OCI-LY1 (cell line): Measurements from ENCODE around the gene SMIM10.

ENCODE experiments used
- H2AFZ ChIP-seq: fragments of 200-600 bp; sonication (generic), shearing (Covaris generic); 2 replicates; pipeline ENCODE4 v1.6.0; 2014; ENCODE audit warnings: antibody characterized with exemption, mild to moderate bottlenecking, low read length
- H3F3A ChIP-seq: fragments of 200-600 bp; sonication (generic), shearing (Covaris generic); 2 replicates; pipeline ENCODE4 v1.6.0; 2014; ENCODE audit warnings: mild to moderate bottlenecking, antibody characterized with exemption, low read length, moderate library complexity; ENCODE audit not compliant: insufficient read depth
- H3K27ac ChIP-seq: fragments of 200-600 bp; sonication (generic); 2 replicates; pipeline ENCODE4 v1.5.1; 2014; ENCODE audit warnings: low read length, mixed run types, mild to moderate bottlenecking, low read depth; ENCODE audit not compliant: poor library complexity, severe bottlenecking
- H3K27me3 ChIP-seq: fragments of 200-600 bp; sonication (generic); 2 replicates; pipeline ENCODE4 v1.6.0; 2014; ENCODE audit warnings: antibody characterized with exemption, mild to moderate bottlenecking, low read length, moderate library complexity; ENCODE audit not compliant: insufficient read depth
- H3K36me3 ChIP-seq: fragments of 200-600 bp; sonication (generic); 2 replicates; pipeline ENCODE4 v1.6.1; 2014; ENCODE audit warnings: mild to moderate bottlenecking, antibody characterized with exemption, low read length, moderate library complexity, mixed read lengths; ENCODE audit not compliant: insufficient read depth
- H3K4me1 ChIP-seq: fragments of 200-600 bp; sonication (generic); 2 replicates; pipeline ENCODE4 v1.5.1; 2014; ENCODE audit warnings: mild to moderate bottlenecking, low read length, moderate library complexity; ENCODE audit not compliant: insufficient read depth, severe bottlenecking
- H3K4me2 ChIP-seq: fragments of 200-600 bp; sonication (generic), shearing (Covaris generic); 2 replicates; pipeline ENCODE4 v1.6.1; 2014; ENCODE audit warnings: low read length
- H3K4me3 ChIP-seq: fragments of 200-600 bp; sonication (generic); 2 replicates; pipeline ENCODE4 v1.5.1; 2014; ENCODE audit warnings: low read length, low read depth, mild to moderate bottlenecking, mixed read lengths; ENCODE audit not compliant: poor library complexity, severe bottlenecking
- H3K79me2 ChIP-seq: fragments of 200-600 bp; shearing (Covaris generic); 2 replicates; pipeline ENCODE4 v1.6.1; 2016; ENCODE audit warnings: mixed run types, low read length, mixed read lengths; ENCODE audit not compliant: insufficient read depth
- H3K9ac ChIP-seq: fragments of 200-600 bp; sonication (generic), shearing (Covaris generic); 2 replicates; pipeline ENCODE4 v1.6.1; 2014; ENCODE audit warnings: mild to moderate bottlenecking, low read length, mixed read lengths
- H3K9me2 ChIP-seq: fragments of 200-600 bp; sonication (generic), shearing (Covaris generic); 2 replicates; pipeline ENCODE4 v1.6.1; 2014; ENCODE audit warnings: low read depth, mild to moderate bottlenecking, low read length, mixed read lengths
- H3K9me3 ChIP-seq: fragments of 200-600 bp; shearing (Covaris generic); 2 replicates; pipeline ENCODE4 v1.6.1; 2014; ENCODE audit warnings: low read length, mixed read lengths
- H4K20me1 ChIP-seq: fragments of 200-600 bp; sonication (generic), shearing (Covaris generic); 2 replicates; pipeline ENCODE4 v1.6.0; 2016; ENCODE audit warnings: mild to moderate bottlenecking, low read length; ENCODE audit not compliant: insufficient read depth
- CTCF ChIP-seq: fragments of 200-600 bp; sonication (generic), shearing (Covaris generic); IDR thresholded peaks from 2 replicates; pipeline ENCODE4 v1.5.1; 2017; ENCODE audit warnings: mild to moderate bottlenecking, antibody characterized with exemption, low read length, moderate library complexity, mixed read lengths
- EZH2 ChIP-seq: fragments of 200-600 bp; sonication (generic), shearing (Covaris generic); IDR thresholded peaks from 2 replicates; pipeline ENCODE4 v1.8.0; 2017; ENCODE audit warnings: borderline replicate concordance, mixed run types, mild to moderate bottlenecking, antibody characterized with exemption, low read length, moderate library complexity, mixed read lengths

The SMIM10 gene

GRCh38 chrX:134999469-134999868, 8.7 kb downstream of the SMIM10 start:
- Histone ChIP-seq H3K27me3 (no peaks in the 10 kb centered on the region), H3K9ac (no peak overlapping the region), H2AFZ (no peak overlapping the region), H3K9me3 (no peaks in the 10 kb centered on the region), H3K4me1 (no peaks in the 10 kb centered on the region), H3K36me3 (no peaks in the 10 kb centered on the region), H3K9me2 (no peaks in the 10 kb centered on the region), H3K79me2 (no peaks in the 10 kb centered on the region), H3K27ac (no peak overlapping the region), H3F3A (no peaks in the 10 kb centered on the region), H3K4me3 (no peak overlapping the region), H4K20me1 (no peaks in the 10 kb centered on the region), H3K4me2 (no peak overlapping the region)
- TF ChIP-seq CTCF (peak; percentile 43; the same call in 1 of the 2 replicates), EZH2 (no peak)

GRCh38 chrX:135000516-135000915, 9.7 kb downstream of the SMIM10 start:
- Histone ChIP-seq H3K27ac (no peak overlapping the region), H3K9me3 (no peaks in the 10 kb centered on the region), H3K4me2 (no peak overlapping the region), H3K9me2 (no peaks in the 10 kb centered on the region), H3F3A (no peaks in the 10 kb centered on the region), H3K4me3 (no peak overlapping the region), H3K79me2 (no peaks in the 10 kb centered on the region), H3K36me3 (no peaks in the 10 kb centered on the region), H4K20me1 (no peaks in the 10 kb centered on the region), H2AFZ (no peak overlapping the region), H3K27me3 (no peaks in the 10 kb centered on the region), H3K9ac (no peak overlapping the region), H3K4me1 (no peaks in the 10 kb centered on the region)
- TF ChIP-seq EZH2 (no peak), CTCF (no peak)

GRCh38 chrX:135003876-135004623, 13.3 kb downstream of the SMIM10 start:
- TF ChIP-seq CTCF (no peak), EZH2 (no peak)
- no peaks in the 10 kb centered on the region for H3K9me3 ChIP-seq
- no peaks in the 10 kb centered on the region for H4K20me1 ChIP-seq
- H2AFZ ChIP-seq, result peak overlapping the region; percentile 80; the same call in 1 of the 2 replicates
- H3K4me1 ChIP-seq, result no peaks in the 10 kb centered on the region
- no peaks in the 10 kb centered on the region for H3K9me2 ChIP-seq
- H3K27me3 ChIP-seq, result no peaks in the 10 kb centered on the region
- peak overlapping the region; percentile 69 for H3K4me2 ChIP-seq
- H3K9ac ChIP-seq, result peak overlapping the region; percentile 23; the same call in 1 of the 2 replicates
- peak overlapping the region; percentile 58 for H3K4me3 ChIP-seq
- no peaks in the 10 kb centered on the region for H3K36me3 ChIP-seq
- H3F3A ChIP-seq, result no peaks in the 10 kb centered on the region
- H3K79me2 ChIP-seq, result no peaks in the 10 kb centered on the region
- no peak overlapping the region for H3K27ac ChIP-seq
